ENCODE results near the gene HDAC7. TPM values are rescaled to one million over a fixed set of nuclear protein-coding genes. Genes with fewer than 3 reads are reported as not detected.
A peak's percentile ranks its signal among the peaks of the same experiment; 100 is the strongest.

HDAC7 gene
- total RNA-seq, 1 donor: 48.9 TPM

DNA sequence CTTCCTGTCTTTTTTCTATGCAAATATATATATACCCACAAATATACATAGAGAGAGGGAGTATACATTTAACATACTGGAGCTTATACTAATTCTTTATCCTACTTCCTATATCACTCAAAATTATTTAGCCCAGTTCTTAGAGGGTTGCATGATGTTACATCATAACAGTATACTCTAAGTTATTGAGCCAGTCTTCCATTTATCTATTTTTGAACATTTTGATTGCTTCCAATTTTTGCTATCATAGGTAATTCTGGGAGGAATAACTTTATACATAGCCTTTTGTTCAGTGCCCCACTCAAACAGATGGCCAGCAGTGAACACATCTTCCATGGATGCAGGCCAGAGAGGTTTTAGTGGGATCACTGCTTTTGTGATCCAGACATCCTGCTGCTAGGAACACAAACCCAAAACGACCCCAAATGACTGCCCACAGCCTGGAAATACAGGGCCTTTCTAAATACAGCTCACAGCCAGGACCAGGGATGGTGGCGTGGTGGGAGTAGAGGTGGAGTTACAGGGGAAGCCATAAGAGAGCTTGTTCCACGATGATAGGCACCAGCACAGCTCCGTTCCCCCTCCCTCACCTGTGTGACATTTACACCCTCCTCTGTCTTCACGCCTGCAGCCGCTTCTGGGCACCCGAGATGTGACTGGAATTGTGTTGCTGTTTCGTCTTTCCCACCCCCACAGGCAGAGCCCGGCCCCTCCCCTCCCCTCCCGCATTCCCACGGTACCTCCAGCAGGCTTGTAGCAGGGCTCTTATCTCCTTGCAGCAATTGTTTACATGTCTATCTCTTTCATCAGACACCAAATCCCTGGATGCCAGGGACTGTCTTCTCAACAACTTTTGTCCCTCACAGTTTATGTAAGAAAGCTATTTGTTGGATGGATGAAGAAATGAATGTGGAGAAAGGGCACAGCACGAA is 30.7 kb upstream of the HDAC7 start:
- no peak for DNase-seq (ENCODE audit: low read depth)
- TF ChIP-seq, protein P1, sequence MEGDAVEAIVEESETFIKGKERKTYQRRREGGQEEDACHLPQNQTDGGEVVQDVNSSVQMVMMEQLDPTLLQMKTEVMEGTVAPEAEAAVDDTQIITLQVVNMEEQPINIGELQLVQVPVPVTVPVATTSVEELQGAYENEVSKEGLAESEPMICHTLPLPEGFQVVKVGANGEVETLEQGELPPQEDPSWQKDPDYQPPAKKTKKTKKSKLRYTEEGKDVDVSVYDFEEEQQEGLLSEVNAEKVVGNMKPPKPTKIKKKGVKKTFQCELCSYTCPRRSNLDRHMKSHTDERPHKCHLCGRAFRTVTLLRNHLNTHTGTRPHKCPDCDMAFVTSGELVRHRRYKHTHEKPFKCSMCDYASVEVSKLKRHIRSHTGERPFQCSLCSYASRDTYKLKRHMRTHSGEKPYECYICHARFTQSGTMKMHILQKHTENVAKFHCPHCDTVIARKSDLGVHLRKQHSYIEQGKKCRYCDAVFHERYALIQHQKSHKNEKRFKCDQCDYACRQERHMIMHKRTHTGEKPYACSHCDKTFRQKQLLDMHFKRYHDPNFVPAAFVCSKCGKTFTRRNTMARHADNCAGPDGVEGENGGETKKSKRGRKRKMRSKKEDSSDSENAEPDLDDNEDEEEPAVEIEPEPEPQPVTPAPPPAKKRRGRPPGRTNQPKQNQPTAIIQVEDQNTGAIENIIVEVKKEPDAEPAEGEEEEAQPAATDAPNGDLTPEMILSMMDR (IDR thresholded peaks at IDR 0.05; ENCODE audit: insufficient read depth, low read length): no peak
- no peak overlapping the region for H3K4me3 ChIP-seq (ENCODE audit: low read depth, low read length)

DNA sequence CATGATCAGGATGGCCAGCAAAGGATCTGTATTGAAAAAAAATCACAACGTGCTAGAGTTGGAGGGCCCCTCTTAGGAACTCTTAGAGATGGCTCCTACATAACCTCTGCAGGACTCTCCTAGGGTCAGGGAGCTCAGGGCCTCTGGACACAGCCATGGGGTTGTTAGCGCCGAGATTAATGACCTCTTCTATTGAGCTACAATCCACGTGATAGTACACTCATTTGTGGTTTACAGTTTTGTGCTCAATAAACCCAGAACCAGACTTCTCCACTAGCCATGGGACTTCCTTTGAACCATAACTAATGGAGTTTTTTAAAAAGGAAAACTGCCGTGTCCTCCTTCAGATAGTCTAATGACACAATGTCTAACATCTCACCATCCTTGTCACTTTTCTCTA is 29.6 kb upstream of the HDAC7 start:
- H3K4me3 ChIP-seq (ENCODE audit: low read depth, low read length): no peak overlapping the region
- no peak for DNase-seq (ENCODE audit: low read depth)
- TF ChIP-seq, protein P1 (IDR thresholded peaks at IDR 0.05; ENCODE audit: insufficient read depth, low read length): no peak

DNA sequence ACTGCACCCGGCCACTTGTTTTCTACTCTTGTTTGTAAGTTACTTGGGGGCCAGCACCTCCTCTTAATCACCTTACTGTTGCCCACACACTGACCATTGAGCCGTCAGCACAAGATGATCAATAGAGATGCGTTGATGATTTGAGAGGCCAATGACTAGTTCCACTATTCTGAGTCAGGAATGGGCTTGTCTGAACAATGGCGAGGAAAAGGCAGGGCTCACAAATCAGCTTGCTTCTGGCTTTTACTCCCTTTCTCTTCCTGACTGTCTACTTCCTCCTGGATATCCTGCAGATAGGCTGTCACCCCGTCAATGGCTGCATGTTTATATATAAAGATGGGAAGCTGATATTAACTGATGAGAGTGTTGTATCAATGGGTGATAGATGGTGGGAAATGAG is 29.1 kb upstream of the HDAC7 start:
- TF ChIP-seq, protein P1 (IDR thresholded peaks at IDR 0.05; ENCODE audit: insufficient read depth, low read length): no peak
- no peak overlapping the region for H3K4me3 ChIP-seq (ENCODE audit: low read depth, low read length)
- no peak for DNase-seq (ENCODE audit: low read depth)

DNA sequence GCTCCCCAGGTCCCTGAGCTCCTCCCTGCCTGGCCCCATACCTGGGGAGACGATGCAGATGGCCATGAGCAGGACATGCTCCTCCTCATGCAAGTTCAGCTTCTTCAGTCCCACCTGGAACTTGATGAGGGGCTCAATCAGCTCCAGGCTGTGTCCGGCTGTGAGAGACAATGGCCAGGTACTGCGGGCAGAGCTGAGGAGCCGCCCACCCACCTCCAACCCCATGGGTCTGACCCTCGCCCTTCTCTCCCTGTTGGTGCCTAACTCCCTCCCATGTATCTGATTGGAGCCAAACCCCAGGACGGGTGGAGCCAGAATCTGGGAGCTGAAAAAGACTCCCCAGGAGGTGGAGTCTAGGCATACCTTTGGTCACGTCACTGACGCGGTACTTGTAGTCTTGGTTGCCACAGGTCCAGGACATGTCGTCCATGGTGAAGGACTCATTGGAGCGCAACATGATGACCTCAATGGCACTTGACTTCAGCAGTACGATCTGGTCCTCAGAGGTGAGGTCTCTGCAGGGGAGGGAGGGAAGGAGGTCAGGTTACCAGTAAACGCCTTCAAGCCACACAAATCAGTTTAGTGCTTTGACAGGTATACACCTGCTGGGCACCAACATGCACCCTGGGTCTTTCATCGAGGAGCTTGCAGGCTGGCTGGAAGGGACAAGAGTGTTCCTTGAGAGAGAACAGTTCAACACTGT is 26.7 kb upstream of the HDAC7 start:
- no peak for DNase-seq (ENCODE audit: low read depth)
- H3K4me3 ChIP-seq (ENCODE audit: low read depth, low read length): no peak overlapping the region
- TF ChIP-seq, protein P1 (IDR thresholded peaks at IDR 0.05; ENCODE audit: insufficient read depth, low read length): no peak

DNA sequence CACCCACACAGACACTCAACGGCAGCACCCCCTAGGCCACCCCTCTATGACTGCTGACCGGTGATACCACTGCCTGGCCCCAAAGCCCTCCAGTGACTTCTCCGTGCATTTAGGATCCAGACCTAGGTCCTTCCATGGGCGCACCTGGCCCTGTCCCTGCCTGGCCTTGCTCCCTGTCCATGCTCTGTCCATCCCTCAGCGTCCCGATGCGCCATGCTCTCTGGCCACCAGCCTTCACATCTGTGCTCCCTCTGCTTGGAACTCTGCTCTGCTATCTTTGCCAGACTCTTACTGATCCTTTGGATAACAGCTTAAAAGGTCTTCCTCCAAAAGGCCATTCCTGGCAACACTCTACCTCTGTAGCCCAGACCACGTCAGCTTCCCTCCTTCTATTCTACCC is 25.4 kb upstream of the HDAC7 start:
- no peak for DNase-seq (ENCODE audit: low read depth)
- TF ChIP-seq, protein P1 (IDR thresholded peaks at IDR 0.05; ENCODE audit: insufficient read depth, low read length): no peak
- no peak overlapping the region for H3K4me3 ChIP-seq (ENCODE audit: low read depth, low read length)

DNA sequence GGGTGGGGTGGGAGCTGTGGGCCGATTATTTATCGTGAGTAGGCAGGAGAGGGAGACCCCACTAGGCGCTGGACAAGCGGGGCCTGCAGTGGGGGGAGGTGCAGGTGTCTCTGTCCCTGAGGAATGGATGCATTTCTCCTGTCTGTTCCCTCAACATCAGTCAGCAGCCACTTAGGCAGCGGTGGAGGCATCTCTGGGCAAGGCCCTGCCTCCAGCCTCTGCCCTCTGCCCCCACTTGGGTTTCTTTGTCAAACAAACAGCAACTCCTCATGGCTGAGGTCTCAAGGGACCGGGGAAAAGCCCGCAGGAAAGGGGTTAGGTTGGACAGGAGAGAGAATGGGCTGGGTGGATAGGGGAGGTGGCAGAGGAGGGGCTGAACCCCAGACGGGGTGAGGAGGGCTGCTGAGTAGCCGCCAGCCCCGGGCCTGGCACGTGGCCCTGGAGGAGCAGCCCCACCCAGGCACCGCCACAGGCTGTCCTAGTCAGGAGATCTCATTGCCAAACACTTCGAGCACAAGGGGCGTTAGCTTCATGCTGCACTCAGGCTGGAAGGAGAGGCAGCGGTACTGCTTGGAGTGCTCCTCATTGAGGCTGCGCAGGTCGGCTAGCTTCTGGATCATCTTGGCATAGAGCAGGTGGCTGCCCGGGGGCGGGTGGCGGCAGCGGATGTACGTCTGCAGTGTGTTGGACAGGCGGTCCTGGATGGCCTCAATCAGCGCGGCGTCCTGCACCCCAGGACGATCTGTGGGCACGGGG is 24.7 kb upstream of the HDAC7 start:
- TF ChIP-seq, protein P1 (IDR thresholded peaks at IDR 0.05; ENCODE audit: insufficient read depth, low read length): no peak
- DNase-seq (ENCODE audit: low read depth): peak; percentile 61
- H3K4me3 ChIP-seq (ENCODE audit: low read depth, low read length): no peak overlapping the region
